ENCODE measurements around the gene TMEM255A.

The TMEM255A gene

DNA sequence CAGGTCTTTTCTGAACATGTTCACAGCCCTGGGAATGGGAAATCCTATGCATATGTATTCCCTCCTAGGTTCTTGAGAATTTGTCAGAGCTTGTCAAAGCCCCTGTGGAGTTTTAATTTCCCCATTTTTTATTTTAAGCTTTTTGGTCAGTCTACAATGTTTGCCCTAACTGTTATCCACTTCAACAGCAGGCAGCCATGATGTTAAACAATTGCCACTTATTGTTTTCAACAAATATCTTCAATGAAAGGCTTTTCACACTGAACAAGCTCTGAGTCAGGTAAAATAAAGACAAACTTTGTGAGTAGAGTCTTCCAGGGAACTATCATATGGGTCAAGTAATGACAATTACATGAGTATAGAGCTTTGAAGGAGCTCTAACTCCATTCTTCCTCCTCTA lies 25.6 kb upstream of the TMEM255A start:
- TF ChIP-seq, protein P1, sequence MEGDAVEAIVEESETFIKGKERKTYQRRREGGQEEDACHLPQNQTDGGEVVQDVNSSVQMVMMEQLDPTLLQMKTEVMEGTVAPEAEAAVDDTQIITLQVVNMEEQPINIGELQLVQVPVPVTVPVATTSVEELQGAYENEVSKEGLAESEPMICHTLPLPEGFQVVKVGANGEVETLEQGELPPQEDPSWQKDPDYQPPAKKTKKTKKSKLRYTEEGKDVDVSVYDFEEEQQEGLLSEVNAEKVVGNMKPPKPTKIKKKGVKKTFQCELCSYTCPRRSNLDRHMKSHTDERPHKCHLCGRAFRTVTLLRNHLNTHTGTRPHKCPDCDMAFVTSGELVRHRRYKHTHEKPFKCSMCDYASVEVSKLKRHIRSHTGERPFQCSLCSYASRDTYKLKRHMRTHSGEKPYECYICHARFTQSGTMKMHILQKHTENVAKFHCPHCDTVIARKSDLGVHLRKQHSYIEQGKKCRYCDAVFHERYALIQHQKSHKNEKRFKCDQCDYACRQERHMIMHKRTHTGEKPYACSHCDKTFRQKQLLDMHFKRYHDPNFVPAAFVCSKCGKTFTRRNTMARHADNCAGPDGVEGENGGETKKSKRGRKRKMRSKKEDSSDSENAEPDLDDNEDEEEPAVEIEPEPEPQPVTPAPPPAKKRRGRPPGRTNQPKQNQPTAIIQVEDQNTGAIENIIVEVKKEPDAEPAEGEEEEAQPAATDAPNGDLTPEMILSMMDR (IDR thresholded peaks at IDR 0.05; ENCODE audit: borderline replicate concordance, control extremely low read depth, extremely low read depth, insufficient read depth, missing control alignments) = no peak
- no peak for DNase-seq (ENCODE audit: low spot score)
- in situ Hi-C loops (cut with MboI; ENCODE audit: low sequenced_read_pairs, unreplicated experiment) = no loop called here

DNA sequence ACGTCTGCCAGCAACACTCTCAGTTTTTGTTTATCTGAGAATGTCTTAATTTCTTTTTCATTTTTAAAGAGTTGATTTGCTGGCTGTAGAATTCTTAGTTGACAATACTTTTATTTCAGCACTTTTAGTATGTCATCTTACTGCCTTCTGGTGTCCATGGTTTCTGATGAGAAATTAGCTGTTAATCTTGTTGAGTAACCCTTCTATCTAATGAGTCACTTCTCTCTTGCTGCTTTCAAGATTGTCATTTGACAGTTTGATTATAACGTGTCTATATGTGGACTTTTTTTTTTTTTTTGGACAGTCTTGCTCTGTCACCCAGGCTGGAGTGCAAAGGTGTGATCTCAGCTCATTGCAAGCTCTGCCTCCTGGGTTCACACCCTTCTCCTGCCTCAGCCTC lies 24.0 kb upstream of the TMEM255A start:
- DNase-seq (ENCODE audit: low spot score) = no peak
- TF ChIP-seq, protein P1 (IDR thresholded peaks at IDR 0.05; ENCODE audit: borderline replicate concordance, control extremely low read depth, extremely low read depth, insufficient read depth, missing control alignments) = no peak
- in situ Hi-C loops (cut with MboI; ENCODE audit: low sequenced_read_pairs, unreplicated experiment) = no loop called here

DNA sequence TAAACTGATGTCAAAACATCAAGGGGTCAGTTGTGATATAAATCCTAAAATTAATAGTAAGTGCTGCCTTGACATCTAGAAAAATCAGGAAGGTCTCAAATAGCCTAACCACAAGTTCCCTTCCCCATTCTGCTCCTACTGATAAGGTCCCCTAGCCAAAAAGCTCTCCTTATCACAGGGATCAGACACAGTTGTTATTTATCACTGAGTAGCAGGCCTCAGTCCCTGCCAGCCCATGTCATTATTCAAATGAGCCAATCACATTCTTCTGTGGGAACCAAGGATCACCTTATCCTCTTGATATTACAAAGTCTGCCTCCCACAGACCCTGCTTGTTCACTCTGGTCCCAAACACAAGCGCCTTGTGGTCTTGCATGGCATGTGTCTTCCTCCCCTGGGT lies 23.3 kb upstream of the TMEM255A start:
- in situ Hi-C loops (cut with MboI; ENCODE audit: low sequenced_read_pairs, unreplicated experiment) = no loop called here
- DNase-seq (ENCODE audit: low spot score) = no peak
- TF ChIP-seq, protein P1 (IDR thresholded peaks at IDR 0.05; ENCODE audit: borderline replicate concordance, control extremely low read depth, extremely low read depth, insufficient read depth, missing control alignments) = no peak

DNA sequence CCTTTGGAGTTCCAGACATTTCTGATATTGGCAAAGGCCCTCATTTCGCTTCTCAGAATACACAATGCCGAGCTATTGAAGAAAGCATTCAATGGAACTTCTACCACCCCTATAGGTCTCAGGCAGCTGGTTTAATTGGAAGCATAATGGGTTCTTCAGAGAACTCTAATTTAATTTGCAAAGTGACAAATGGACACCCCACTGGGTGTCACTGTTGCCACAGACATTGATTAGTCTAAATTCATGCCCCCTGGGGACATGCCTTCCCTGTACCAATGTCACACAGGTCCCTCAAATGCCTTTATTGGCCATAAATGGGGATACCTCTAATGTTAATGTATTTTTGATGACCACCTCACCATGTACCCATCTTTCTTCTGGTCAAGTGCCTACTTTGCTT lies 22.9 kb upstream of the TMEM255A start:
- in situ Hi-C loops (cut with MboI; ENCODE audit: low sequenced_read_pairs, unreplicated experiment) = no loop called here
- DNase-seq (ENCODE audit: low spot score) = no peak
- TF ChIP-seq, protein P1 (IDR thresholded peaks at IDR 0.05; ENCODE audit: borderline replicate concordance, control extremely low read depth, extremely low read depth, insufficient read depth, missing control alignments) = no peak

DNA sequence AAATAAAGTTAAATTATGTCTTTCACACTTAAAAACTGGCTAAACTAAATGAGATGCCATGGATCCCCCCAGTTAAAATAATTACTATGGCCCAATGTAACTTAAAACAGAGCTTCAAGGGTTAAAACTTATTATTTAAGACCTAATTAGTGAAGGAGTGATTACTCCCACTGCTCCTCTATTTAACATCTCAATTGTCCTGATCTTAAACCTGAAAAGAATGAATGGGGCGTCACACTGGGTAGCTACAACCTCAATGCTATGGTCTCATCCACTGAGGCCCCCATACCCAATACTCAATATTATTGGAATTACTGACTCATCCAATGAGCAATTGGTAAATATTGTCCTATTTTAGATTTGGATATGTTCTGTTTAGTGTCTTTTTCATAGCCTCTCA lies 21.1 kb upstream of the TMEM255A start:
- no peak for DNase-seq (ENCODE audit: low spot score)
- TF ChIP-seq, protein P1 (IDR thresholded peaks at IDR 0.05; ENCODE audit: borderline replicate concordance, control extremely low read depth, extremely low read depth, insufficient read depth, missing control alignments) = no peak
- in situ Hi-C loops (cut with MboI; ENCODE audit: low sequenced_read_pairs, unreplicated experiment) = no loop called here

DNA sequence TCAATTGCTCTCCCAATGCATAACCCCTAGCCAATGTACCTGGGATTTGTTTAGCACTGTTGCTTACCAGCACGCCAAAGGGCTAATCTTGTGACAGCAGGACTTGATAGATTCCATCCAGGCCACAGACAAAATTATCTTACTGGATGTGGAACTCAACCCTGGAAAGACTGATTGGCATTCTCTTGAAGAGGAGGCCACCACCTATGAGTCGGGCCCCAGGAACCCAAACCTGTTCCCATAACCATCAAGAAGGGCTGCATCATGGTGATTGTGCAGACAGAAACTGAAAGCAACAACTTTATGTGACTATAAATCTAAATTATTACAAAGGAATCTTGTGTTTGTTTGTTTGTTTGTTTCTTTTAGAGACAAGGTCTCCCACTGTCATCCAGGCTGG lies 19.9 kb upstream of the TMEM255A start:
- TF ChIP-seq, protein P1 (IDR thresholded peaks at IDR 0.05; ENCODE audit: borderline replicate concordance, control extremely low read depth, extremely low read depth, insufficient read depth, missing control alignments) = no peak
- in situ Hi-C loops (cut with MboI; ENCODE audit: low sequenced_read_pairs, unreplicated experiment) = no loop called here
- DNase-seq (ENCODE audit: low spot score) = no peak

All from GM13976 (cell line).